Measurements from ENCODE around the gene MAPKBP1.
"Not testable (repeated sequence)": the region's sequence is repeated elsewhere in the genome, so short reads cannot be mapped to it uniquely, and the experiment has no call there.

Gene MAPKBP1

DNA sequence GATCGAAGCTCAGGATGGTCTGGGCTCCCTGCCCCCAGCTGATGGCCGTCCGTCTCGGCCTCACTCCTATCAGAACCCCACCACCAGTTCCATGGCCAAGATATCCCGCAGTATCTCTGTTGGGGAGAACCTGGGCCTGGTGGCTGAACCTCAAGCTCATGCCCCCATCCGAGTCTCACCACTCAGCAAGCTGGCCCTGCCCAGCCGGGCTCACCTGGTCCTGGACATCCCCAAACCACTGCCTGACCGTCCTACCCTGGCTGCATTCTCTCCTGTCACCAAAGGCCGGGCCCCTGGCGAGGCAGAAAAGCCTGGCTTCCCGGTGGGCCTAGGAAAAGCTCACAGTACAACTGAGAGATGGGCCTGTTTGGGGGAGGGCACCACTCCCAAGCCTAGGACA, 49.2 kb downstream of the MAPKBP1 start:
- in situ Hi-C loops (cut with HindIII; ENCODE audit: low sequenced_read_pairs) = no loop called here

DNA sequence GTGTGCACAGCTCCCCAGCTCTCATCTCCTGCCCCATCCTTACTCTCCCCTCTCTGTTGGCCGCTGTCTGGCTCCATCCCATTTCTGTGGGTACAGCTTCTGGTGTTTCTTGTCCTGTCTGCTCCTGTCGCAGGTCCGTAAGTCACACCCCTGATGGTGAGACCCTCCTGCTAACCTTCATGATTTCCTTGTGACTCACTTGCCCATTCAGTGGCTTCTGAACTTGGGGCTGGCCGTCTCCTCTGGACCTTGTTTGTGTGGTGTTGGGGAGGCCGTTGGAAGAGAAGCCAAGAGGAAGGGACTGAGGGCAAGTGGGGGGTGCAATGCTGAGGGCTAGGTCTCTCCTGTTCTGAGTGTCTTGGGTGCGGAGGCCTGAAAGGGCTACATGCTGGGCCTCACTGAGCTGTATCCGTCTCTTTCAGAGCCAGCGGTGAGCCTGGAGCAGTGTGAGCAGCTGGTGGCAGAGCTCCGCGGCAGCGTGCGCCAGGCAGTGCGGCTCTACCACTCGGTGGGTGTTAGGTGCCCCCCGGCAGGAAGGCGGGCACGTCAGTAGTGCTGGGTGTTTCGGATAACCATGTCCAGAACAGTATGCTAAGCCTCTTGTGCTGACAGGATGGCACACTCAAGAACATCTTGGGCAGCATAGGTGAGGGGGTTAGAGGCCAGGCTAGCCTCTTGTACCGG, 49.9 kb downstream of the MAPKBP1 start:
- in situ Hi-C loops (cut with HindIII; ENCODE audit: low sequenced_read_pairs) = no loop called here

DNA sequence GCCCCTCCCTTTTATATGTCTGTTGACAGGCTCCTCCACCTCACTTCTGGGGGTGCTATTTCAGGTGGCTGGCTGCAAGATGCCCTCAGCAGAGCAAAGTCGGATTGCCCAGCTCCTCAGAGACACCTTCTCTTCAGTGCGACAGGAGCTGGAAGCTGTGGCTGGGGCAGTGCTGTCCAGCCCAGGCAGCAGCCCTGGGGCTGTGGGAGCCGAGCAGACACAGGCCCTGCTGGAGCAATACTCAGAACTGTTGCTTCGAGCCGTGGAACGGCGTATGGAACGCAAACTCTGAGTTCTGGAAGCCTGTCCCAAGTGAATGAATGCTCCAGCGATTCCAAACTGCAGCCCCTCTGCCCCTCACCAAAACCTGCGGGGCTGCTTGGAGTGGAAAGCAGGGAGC, 50.9 kb downstream of the MAPKBP1 start:
- in situ Hi-C loops (cut with HindIII; ENCODE audit: low sequenced_read_pairs) = no loop called here

DNA sequence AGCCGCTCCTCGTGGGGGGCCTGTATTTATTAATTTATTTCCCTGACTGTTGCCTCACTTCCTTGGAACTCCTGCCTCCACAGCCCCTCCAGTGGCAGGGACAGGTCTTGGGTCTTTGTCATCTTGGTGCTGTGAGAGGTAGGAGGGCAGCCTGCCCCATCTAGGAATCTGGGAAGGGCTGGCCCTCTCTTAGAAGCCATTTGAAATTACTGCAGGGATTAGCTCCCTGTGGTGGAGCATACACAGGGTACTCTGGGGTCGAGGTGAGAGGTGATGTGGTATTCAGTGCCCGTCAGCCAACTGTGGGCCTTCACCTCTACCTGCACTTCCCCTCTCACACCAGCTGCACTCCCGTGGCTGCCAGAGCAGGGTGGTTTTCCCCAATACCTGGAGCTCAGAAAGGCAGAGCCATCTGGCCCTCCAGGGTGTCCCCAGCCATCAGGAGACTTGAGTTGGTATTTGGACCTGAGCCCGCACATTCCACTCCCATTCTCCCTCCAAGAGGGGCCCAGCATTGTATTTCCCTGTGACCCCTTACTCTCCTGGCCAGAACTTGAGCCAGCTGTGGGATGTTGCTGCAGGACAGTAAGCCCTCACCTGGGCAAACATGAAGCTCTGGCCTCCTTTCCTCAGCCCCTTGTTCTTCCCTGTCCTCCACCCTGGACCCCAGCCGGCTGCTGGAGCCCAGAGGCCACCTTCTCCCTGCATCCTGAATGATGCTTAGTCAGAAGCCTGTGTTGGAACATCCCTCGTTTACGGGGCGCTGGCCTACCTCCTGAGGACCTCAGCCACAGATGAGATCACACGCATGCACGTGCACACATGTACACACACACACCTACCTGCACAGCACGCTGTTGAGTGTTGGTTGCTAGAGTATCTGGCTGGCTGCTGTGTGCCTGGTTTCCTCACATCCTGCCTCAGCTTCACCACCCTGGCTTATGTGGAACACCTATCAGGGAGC, 51.6 kb downstream of the MAPKBP1 start:
- in situ Hi-C loops (cut with HindIII; ENCODE audit: low sequenced_read_pairs) = no loop called here

DNA sequence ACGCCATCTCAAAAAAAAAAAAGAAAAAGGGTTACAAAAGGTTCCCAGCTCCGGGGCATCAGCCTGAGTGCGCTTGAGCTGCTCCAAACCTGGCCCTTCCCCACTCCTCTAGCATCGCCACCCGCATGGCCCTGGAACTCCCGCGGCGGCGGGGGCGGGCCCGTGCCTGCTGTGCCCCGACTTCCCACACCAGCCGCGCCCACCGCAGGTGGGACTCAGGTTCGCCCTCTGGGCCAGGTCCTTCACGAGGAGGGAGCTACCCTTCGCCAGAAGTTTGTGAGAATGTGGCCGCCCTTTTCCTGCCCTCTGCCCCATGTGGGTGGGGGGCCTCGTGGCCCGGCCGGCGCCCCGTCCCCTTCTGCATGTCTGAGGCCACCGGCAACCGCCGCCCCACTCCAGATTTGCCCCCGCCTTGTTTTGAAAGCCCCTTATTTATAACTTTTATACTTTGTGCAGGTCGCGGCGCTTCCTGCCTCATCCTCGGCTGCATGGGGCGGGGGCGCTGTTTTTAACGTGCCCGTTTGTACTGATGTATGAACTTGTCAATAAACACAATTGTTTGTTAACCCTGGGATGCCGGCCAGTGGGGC, 53.1 kb downstream of the MAPKBP1 start:
- in situ Hi-C loops (cut with HindIII; ENCODE audit: low sequenced_read_pairs) = no loop called here

DNA sequence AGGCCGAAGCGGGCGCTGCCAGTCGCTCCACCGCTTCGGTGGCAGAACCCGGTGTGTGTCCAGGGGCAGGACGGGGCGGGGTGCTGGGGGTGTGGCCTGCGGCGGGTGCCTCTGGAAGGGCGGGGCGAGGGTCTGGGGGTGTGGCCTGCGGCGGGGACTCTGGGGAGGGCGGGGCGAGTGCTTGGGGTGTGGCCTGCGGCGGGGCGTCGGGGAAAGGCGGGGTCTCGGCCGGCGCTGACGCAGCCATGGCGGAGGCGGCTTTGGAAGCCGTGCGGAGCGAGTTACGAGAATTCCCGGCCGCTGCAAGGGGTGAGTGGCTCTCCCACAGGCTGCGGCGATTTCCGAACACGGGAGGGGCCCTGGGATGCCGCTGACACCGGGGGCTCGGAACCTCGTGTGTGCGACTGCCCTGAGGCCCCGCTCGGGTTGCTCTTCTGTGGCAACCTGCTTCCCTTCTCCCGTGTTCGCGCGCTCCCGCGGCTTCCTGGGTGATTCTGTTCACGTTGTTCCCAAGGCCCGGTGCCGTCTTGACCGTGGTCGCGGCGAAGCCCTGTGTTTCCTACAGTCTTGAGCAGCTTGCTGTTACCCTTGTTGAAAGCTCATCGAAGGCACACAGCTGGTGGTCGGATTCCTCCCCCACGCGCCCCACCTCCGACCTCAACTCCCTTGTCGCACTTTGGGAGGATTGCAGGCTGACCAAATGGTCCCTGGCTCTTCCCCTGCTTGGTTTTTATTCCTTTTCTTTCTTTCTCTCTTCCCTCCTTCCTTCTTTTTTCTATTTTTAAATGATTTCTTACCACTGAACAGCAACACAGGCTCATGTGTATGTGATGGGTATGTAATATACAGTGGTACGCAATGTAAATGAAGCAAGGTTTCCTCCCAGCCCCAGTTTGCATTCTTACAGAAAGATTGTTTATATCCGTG, 53.9 kb downstream of the MAPKBP1 start, which contains the start of gene JMJD7:
JMJD7 (plus strand) TSS at position 213 of the 927 bp plus-strand sequence; CDS start at position 246, 33 bp downstream.
- in situ Hi-C loops (cut with HindIII; ENCODE audit: low sequenced_read_pairs) = no loop called here

DNA sequence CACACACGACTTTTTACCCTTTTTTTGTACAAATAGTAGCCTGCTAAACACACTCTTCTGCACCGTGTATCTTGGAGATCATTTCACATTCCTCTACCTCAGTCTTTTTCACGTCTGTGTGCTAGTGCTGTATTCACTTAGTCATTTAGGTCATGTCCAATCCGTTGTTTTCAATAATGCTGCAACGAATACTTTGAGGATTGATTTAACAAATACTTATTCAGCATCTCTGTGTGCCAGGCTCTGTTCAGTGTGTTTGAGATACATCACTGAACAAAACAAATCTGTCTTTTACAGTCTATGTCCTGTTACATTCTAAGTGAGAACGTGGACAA, 54.5 kb downstream of the MAPKBP1 start:
- in situ Hi-C loops (cut with HindIII; ENCODE audit: low sequenced_read_pairs) = no loop called here

DNA sequence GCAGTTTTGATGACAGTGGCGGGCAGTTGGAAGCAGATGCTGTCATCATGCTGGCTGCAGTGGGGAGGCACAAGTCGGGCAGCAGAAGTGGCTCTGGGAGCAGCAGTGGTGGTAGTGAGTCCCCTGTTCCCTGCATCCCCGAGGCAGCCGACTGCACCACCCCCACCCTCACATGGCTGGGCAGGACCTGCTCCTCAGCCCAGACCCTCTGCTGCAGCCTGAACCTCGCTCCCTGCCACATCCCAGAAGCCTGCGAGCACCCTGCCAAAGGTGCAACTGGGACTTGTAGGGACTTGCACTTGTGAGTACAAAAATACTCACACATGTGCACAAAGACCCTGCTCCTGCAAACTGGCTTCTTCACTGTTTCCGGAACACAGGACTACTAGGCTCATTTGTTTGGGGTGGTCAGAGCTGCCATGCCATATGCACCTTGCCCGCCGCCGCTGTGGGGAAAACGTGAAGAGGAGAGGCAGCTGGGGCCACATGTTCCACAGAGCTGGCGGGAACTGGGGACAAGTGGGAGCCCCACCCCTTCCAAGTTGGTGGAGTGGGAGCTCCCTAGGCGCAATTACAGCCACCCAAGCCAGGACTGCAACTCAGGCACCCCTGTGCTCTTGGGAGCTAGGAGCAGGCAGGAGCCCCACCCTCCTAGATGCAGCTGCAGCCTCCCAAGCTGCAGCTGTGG, 55.8 kb downstream of the MAPKBP1 start:
- in situ Hi-C loops (cut with HindIII; ENCODE audit: low sequenced_read_pairs) = no loop called here

DNA sequence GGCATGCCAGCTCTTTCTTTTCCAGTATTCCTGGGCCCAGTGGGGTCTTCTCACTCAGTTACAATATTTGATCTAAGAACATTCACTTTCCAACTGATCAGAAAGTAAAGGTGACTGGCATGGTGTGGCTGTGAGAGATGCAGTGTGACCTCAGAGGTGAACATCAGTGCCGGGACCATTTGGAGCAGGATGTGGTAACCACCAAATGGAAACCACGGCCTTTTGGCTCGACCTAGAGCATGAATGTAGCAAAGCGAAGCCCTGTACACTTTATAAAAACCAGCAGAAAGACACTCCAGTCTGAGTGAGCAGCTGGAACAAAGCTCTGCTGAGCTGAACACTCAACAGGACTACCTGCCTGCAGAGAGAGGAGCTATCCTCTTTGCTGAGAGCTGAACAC, 57.0 kb downstream of the MAPKBP1 start:
- in situ Hi-C loops (cut with HindIII; ENCODE audit: low sequenced_read_pairs) = not testable (repeated sequence)

DNA sequence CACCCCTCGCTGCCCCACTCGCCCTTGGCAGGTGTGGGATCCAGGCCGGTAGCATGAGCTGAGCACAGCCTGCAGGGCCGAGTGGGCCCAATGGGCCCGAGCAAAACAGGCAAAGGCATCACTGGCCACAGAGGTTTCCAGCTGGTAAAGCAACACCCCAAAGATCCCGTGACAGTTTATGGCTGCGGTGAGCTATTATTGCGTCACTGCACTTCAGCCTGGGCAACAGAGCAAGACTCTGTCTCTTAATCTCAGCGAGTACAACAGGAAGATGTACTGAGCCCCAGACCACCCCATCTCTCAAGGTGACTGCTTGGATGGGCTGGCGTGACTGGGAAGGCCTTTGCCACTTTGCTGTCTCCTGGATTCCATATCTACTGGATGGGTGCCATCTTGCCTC, 57.9 kb downstream of the MAPKBP1 start:
- in situ Hi-C loops (cut with HindIII; ENCODE audit: low sequenced_read_pairs) = no loop called here

DNA sequence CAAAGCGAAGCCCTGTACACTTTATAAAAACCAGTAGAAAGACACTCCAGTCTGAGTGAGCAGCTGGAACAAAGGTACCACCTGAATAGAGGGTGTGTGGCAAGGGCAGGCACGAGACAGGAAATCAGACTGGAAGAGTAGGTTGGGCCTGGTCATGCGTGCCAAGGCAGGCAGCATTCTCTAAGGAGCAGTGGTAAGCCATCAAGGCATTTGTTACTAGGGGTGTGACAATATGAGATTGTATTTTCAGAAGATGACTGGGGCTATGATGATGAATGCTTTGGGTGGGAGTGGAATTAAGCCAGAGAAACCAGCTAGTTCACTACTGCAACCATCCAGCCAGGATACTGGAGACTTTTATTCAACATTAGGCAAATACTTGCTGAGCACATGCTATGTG, 58.6 kb downstream of the MAPKBP1 start:
- in situ Hi-C loops (cut with HindIII; ENCODE audit: low sequenced_read_pairs) = no loop called here

DNA sequence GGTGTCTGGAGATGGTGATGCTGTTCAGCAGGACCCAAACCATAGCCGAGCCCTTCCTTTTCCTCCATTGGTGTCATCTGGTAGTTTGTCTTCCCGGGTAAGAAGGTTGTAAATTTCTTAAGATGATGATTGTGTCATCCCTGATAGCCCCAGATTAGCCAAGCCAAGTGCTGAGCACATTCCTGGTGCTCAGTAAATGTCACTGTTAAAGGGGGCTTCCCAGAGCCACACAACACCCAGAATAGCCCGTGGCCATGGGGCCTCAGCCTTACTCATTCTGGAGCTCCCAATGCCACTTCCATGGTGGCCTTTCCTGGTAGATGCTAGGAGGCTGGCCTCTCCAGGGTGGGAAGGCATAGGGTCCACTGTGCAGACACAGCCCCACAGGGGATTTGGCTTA, 59.8 kb downstream of the MAPKBP1 start:
- in situ Hi-C loops (cut with HindIII; ENCODE audit: low sequenced_read_pairs) = no loop called here

DNA sequence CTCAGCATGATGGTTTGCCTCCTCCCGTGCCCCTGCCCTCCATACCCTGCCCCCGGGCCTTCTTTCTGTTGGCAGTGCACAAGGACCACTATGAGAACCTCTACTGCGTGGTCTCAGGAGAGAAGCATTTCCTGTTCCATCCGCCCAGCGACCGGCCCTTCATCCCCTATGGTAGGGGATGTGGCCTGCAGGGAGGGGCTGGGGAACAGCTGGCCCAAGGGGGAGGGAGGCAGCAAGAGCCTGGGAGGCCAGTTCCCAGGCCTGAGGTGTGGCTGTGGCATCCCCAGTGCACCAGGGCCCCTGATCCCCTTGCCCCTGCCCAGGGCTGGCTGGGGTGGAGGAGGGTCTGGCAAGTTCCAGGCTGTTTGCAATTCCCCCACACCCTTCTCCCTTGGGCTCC, 61.8 kb downstream of the MAPKBP1 start:
- in situ Hi-C loops (cut with HindIII; ENCODE audit: low sequenced_read_pairs) = no loop called here

DNA sequence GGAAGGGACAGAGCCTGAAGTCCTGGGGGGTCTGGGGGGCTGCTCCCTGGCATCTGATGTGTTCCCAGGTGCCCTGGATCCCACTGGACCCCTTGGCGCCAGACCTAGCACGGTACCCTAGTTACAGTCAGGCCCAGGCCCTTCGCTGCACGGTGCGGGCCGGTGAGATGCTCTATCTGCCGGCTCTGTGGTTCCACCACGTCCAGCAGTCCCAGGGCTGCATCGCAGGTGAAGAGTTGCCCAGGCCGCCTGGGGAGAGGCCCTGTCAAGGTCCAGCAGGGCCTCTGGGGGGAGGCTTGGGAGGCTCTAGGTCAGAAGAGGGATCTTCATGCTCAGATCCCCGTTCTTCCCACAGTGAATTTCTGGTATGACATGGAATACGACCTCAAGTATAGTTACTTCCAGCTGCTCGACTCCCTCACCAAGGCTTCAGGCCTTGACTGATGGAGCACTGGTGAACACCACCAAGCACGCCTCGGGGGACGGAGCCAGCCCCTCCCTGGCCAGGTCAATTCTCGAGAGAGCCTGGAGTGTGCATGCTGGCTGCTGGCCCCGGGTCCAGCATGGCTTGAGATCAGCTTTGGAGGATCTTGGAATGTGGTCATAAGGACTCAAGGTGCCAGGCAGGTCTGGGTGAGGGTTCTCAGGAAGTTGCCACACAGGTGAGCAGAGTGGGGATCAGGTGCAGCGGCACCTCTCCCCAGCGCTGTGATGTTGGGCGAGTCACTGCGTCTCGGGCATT, 62.6 kb downstream of the MAPKBP1 start:
- in situ Hi-C loops (cut with HindIII; ENCODE audit: low sequenced_read_pairs) = no loop called here

DNA sequence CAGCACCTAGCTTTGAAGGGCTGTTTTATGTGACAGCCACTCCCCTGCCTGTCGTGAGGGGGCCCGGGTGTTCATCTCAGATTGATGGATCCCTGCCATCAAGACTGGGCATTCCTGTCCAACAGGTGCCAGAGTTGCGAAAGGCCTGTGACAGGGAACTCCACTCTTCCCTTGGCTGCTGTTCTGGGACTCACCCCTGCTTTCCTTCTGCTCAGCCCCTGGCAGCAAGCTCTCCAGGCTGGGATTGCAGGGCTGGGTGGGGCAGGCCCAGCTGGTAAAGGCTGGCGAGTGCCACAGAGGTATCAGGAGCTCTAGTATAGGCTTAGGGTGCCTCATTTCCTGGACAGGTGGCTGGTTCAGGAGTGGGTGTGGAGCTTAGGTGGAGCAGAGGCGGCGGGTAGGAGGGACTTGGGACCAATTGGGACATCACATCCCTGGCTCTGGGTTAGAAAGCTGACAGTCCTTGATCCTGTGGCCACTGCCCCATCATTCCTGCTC, 64.2 kb downstream of the MAPKBP1 start, which contains the start of gene PLA2G4B:
PLA2G4B (plus strand) TSS at position 448 of the 498 bp plus-strand sequence. CDS start 67 bp downstream, outside the sequence.
- in situ Hi-C loops (cut with HindIII; ENCODE audit: low sequenced_read_pairs) = no loop called here

DNA sequence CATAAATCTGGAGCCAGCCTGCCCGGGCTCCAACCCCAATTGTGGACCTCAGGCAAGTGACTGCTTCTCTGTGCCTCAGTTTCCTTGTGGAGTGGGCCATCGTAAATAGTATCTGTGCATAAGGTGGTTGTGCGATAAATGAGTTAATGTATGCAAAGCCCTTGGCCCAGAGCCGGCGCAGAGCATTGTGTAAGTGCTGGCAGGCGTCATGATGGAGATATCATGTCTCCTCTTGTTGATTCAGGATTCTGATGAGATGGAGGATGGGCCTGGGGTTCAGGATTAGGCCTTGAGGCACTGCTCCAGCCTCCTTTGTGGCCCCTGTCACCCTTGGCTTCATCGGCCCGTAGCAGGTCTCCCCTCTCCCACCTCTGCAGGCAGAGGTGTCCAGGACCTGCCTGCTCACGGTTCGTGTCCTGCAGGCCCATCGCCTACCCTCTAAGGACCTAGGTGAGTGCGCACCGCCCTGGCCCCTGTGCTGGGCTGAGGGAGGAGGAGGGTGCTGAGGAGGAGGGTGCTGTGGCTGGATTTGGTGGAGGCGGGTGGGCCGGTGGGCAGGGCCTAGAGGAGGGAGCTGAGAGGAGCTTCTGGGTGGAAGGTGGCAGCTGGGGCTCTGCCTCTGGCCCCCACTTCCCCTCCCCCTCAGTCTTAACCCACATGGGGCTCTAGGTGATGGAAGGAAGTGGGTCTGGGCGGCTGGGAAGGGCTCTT, 65.7 kb downstream of the MAPKBP1 start:
- in situ Hi-C loops (cut with HindIII; ENCODE audit: low sequenced_read_pairs) = no loop called here

DNA sequence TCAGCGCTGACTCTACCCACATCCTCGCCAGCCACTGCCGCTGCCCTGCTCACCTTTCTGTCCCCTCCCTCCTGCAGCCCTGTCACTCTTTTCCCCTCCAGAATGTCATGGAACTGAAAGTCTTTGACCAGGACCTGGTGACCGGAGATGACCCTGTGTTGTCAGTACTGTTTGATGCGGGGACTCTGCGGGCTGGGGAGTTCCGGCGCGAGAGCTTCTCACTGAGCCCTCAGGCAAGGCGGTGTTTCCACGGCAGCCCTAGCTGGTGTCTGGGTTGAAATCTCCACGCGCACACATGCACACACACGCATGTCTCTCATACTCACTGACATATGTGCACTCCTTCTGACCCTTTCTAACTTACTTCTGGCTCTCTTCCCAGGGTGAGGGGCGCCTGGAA, 66.4 kb downstream of the MAPKBP1 start:
- in situ Hi-C loops (cut with HindIII; ENCODE audit: low sequenced_read_pairs) = no loop called here

DNA sequence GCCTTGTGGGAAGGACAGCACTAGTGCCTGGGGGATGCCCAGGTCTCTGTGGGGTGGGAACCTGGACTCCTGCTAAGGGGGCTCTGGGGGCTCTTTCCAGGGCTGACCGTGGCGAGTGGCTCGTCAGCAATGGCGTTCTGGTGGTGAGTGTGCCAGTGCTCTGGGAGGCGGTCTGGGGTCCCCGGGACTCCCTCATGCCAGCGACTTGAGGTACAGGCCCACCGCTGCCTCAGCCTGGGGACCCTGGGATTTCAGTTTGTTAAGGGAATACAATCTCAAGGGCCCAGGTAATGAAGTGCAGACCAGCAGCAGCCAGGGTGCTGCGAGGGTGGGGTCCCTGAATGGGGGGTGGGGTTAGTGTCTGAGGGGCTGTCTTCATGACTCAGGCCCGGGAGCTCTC, 66.8 kb downstream of the MAPKBP1 start:
- in situ Hi-C loops (cut with HindIII; ENCODE audit: low sequenced_read_pairs) = no loop called here

DNA sequence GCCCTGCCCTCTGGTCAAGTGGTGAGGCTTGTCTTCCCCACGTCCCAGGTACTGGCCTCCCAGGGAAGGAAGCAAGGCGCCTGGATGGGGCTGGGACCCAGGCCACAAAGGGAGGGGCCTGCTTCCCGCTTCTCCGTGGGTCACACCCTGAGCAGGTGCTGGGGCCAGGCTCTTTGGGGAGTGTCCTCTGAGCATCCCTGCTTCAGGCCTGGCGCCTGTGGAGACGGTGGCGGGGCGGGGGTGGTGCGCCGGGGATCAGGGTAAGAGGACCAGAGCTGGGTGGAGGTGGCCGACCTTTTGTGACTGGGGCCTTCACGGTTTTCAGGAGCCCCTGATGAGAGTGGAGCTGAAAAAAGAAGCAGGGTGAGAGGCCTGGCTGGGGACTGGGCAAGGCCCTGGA, 67.9 kb downstream of the MAPKBP1 start:
- in situ Hi-C loops (cut with HindIII; ENCODE audit: low sequenced_read_pairs) = no loop called here

Measured in DLD1 (cell line).